ENCODE results near the gene ADSS2. TPM values are rescaled to one million over a fixed set of nuclear protein-coding genes. Genes with fewer than 3 reads are reported as not detected.

ADSS2 gene
- total RNA-seq, 1 experiment from 2014 or later, result 73.9 TPM

DNA sequence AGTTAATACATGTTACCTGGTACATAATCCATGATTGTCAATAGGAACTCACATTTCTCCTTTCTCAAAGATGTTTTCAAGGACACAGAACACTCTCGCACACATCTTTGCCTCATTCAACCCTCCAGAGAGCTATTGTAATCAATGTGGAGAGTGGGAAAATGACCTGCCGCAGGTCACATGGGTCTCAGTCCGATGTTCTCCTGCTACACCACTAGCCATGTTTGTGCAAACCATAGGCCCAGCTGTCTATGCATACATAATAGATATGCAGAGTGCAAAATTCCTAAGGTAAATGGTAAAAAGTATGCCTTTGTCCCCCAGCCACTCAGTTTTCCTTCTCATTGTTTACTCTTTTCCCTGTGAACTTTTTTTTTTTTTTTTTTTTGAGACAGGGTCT, 89.2 kb downstream of the ADSS2 start:
- POLR2A ChIA-PET, result interaction anchor here (0.5 kb wide), 1 partner anchor 31 kb away, joined by 3 read pairs; no protein-coding TSS in a partner anchor
- Histone ChIP-seq H3K4me3 (ENCODE audit: low read depth, low read length) (no peak overlapping the region), H3K4me1 (peaks cover 32% of the 10 kb centered on the region), H3K9me3 (peaks cover 8% of the 10 kb centered on the region; the same call in 1 of the 2 replicates), H3K36me3 (ENCODE audit: control insufficient read depth, insufficient read depth, low read length) (no peaks in the 10 kb centered on the region), H3K27me3 (replicated peaks; ENCODE audit: control insufficient read depth, insufficient read depth, low read length) (no peaks in the 10 kb centered on the region)
- peak overlapping the region; percentile 85 for H3K27ac Mint-ChIP-seq (ENCODE audit: unreplicated experiment)
- intact Hi-C loops (cut with micrococcal nuclease; ENCODE audit: unreplicated experiment), result loop anchor here (2.0 to 5.0 kb wide), 2 partner anchors 35 to 64 kb away; no protein-coding TSS in a partner anchor
- peak overlapping the region; percentile 65 for H3K4me3 Mint-ChIP-seq (ENCODE audit: unreplicated experiment)
- H3K27me3 Mint-ChIP-seq (ENCODE audit: insufficient read depth, unreplicated experiment), result no peaks in the 10 kb centered on the region
- CTCF ChIA-PET, result no interaction called here
- BruUV-seq (replicated peaks), result no TSS peak
- TF ChIP-seq, protein P1, sequence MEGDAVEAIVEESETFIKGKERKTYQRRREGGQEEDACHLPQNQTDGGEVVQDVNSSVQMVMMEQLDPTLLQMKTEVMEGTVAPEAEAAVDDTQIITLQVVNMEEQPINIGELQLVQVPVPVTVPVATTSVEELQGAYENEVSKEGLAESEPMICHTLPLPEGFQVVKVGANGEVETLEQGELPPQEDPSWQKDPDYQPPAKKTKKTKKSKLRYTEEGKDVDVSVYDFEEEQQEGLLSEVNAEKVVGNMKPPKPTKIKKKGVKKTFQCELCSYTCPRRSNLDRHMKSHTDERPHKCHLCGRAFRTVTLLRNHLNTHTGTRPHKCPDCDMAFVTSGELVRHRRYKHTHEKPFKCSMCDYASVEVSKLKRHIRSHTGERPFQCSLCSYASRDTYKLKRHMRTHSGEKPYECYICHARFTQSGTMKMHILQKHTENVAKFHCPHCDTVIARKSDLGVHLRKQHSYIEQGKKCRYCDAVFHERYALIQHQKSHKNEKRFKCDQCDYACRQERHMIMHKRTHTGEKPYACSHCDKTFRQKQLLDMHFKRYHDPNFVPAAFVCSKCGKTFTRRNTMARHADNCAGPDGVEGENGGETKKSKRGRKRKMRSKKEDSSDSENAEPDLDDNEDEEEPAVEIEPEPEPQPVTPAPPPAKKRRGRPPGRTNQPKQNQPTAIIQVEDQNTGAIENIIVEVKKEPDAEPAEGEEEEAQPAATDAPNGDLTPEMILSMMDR (IDR thresholded peaks at IDR 0.05; ENCODE audit: insufficient read depth in 1 of 2, low read depth in 1 of 2, low read length in 1 of 2, severe bottlenecking in 1 of 2, unreplicated experiment in 1 of 2), result no peak
- H3K9me3 Mint-ChIP-seq (ENCODE audit: unreplicated experiment), result no peaks in the 10 kb centered on the region
- peak in 1 of 2 experiments; percentile 24 for DNase-seq
- H3K4me1 Mint-ChIP-seq (ENCODE audit: low read depth, unreplicated experiment), result peaks cover 22% of the 10 kb centered on the region
- H3K36me3 Mint-ChIP-seq (ENCODE audit: insufficient read depth, unreplicated experiment), result peaks cover 13% of the 10 kb centered on the region

DNA sequence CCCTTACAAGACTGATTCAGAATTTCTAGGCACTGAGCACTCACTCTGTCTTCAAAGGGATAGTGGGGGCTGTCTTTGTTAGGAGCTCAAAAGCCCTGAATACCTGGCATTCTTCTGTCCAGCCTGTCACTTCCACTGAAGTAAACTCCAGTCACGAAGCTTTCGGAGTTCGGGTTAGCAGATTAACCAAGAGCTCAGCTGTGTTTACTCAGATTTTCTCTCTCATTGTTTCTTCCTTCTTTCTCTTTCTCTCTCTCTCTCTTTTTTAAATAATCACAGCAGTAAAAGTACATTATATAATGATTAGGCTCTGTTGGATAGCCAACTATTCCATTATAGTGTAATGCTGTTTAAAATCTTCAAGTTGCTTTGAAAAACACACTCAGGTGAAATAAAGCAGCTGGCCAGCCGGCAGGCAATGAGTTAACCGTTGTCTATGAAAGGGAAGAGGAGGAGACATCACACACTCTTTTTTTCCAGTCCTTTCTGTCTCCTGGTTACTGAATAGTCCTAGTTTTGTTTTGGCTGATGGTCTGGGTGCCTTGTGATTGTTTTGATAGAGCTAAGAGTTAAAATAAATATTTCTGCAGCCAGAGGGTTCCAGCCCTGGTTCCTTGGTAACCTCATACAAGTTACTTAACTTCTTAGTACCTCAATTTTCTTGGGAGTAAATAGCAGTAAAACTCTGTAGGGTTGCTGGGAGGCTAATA, 89.8 kb downstream of the ADSS2 start:
- Mint-ChIP-seq H3K4me1 (ENCODE audit: low read depth, unreplicated experiment) (peaks cover 17% of the 10 kb centered on the region), H3K27ac (ENCODE audit: unreplicated experiment) (peak overlapping the region; percentile 85), H3K9me3 (ENCODE audit: unreplicated experiment) (no peaks in the 10 kb centered on the region), H3K36me3 (ENCODE audit: insufficient read depth, unreplicated experiment) (peaks cover 13% of the 10 kb centered on the region), H3K4me3 (ENCODE audit: unreplicated experiment) (peak overlapping the region; percentile 65), H3K27me3 (ENCODE audit: insufficient read depth, unreplicated experiment) (no peaks in the 10 kb centered on the region)
- POLR2A ChIA-PET, result interaction anchor here (0.6 kb wide), 2 partner anchors 21 to 531 kb away, joined by 3 read pairs; no protein-coding TSS in a partner anchor
- Histone ChIP-seq H3K36me3 (ENCODE audit: control insufficient read depth, insufficient read depth, low read length) (no peaks in the 10 kb centered on the region), H3K4me3 (ENCODE audit: low read depth, low read length) (no peak overlapping the region), H3K4me1 (peaks cover 32% of the 10 kb centered on the region), H3K9me3 (peaks cover 8% of the 10 kb centered on the region; the same call in 1 of the 2 replicates), H3K27me3 (replicated peaks; ENCODE audit: control insufficient read depth, insufficient read depth, low read length) (no peaks in the 10 kb centered on the region)
- TF ChIP-seq, protein P1 (IDR thresholded peaks at IDR 0.05; ENCODE audit: insufficient read depth in 1 of 2, low read depth in 1 of 2, low read length in 1 of 2, severe bottlenecking in 1 of 2, unreplicated experiment in 1 of 2), result no peak
- peak; percentile 79 to 82 for DNase-seq
- TSS peak; percentile 79 for BruUV-seq (replicated peaks)
- intact Hi-C loops (cut with micrococcal nuclease; ENCODE audit: unreplicated experiment), result loop anchor here (1.0 to 5.0 kb wide), 5 partner anchors 7 to 97 kb away; no protein-coding TSS in a partner anchor
- CTCF ChIA-PET, result no interaction called here

Other genes starting within 250 kb of the ADSS2 start
- gene CATSPERE, start 9.4 kb upstream of the ADSS2 start, total RNA-seq (2022), result 0.14 and 0.79 TPM in 2 replicates
- 47.7 and 51.0 TPM in 2 replicates for gene DESI2, start 201.2 kb upstream of the ADSS2 start, total RNA-seq (2022)